K562 (cell line): ENCODE data around the gene RORB. TPM values are rescaled to one million over a fixed set of nuclear protein-coding genes. Genes with fewer than 3 reads are reported as not detected.

Experiments
- ATAC-seq: fragments of 200-7000 bp; cut with Tn5 transposase; 3 replicates; pipeline ENCODE4 v1.9.1; 2020; ENCODE audit warnings: moderate library complexity
- BruUV-seq: library from RNA; stranded (reverse); fragments of 400-500 nt; replicated peaks from 2 replicates; lab custom pipeline; 2021; lab: Mats Ljungman, UMichigan
- CTCF ChIA-PET: fragments of 300-600 bp; formaldehyde crosslinking; extraction: SDS; loops from one replicate; lab custom pipeline; 2021; ENCODE audit warnings: low intra/inter-chr PET ratio; lab: Yijun Ruan, JAX
- POLR2A ChIA-PET: fragments of 300-600, 350-650 bp; sonication (Branson Sonifier 250); formaldehyde crosslinking; extraction: SDS; loops from one replicate; lab custom pipeline; 2021; ENCODE audit warnings: antibody characterized with exemption, inconsistent platforms; lab: Yijun Ruan, JAX
- DNase-seq, 4 experiments: peaks; one replicate each; pipeline versions ENCODE4 v3.0.0 to v3.0.0-alpha.2; 2011 to 2018; ENCODE audit warnings: low spot score in 3 of 4, mixed read lengths in 3 of 4; ENCODE audit errors: extremely low read depth in 1 of 4
- FAIRE-seq: peaks from 2 replicates; lab custom pipeline; 2011; peaks lifted over from hg19 to GRCh38; lab: Jason Lieb, UNC
- H2AFZ ChIP-seq: 2 replicates; pipeline ENCODE4 v1.6.0; 2011; ENCODE audit warnings: low read depth, low read length, control low read depth, inconsistent platforms
- H3K27ac ChIP-seq: fragments of 200-600 bp; 3 replicates; pipeline ENCODE4 v1.8.0; 2011; ENCODE audit warnings: low read depth, mild to moderate bottlenecking, control low read depth, inconsistent platforms, low read length, moderate library complexity, mixed read lengths; ENCODE audit errors: extremely low read depth
- H3K27me3 ChIP-seq, 2 experiments: fragments of 300-600 bp in 1 of 2; 2 replicates in 1 of 2; 3 replicates in 1 of 2; pipeline versions ENCODE4 v1.6.0 to v1.8.0; 2011; ENCODE audit warnings: inconsistent platforms in 2 of 2, low read length in 2 of 2, mild to moderate bottlenecking in 1 of 2, mixed read lengths in 1 of 2, moderate library complexity in 1 of 2; ENCODE audit not compliant: control insufficient read depth in 2 of 2, insufficient read depth in 2 of 2
- H3K36me3 ChIP-seq: fragments of 300-600 bp; 3 replicates; pipeline ENCODE4 v1.8.0; 2011; ENCODE audit warnings: mild to moderate bottlenecking, low read length, inconsistent platforms; ENCODE audit not compliant: control insufficient read depth, insufficient read depth
- H3K4me1 ChIP-seq, 2 experiments: fragments of 200-600 bp in 1 of 2; replicated peaks in 1 of 2; 2 replicates in 1 of 2; 3 replicates in 1 of 2; pipeline versions ENCODE4 v1.5.1 to v1.8.0; 2011; ENCODE audit warnings: inconsistent platforms in 2 of 2, low read length in 2 of 2, mild to moderate bottlenecking in 1 of 2, mixed read lengths in 1 of 2, moderate library complexity in 1 of 2; ENCODE audit not compliant: control insufficient read depth in 2 of 2, insufficient read depth in 2 of 2
- H3K4me2 ChIP-seq: 2 replicates; pipeline ENCODE4 v1.6.1; 2011; ENCODE audit warnings: low read length, control low read depth, inconsistent platforms, mixed read lengths; ENCODE audit not compliant: insufficient read depth
- H3K4me3 ChIP-seq: fragments of 200-600 bp; sonication (generic), shearing (Covaris generic); 2 replicates; pipeline ENCODE4 v1.5.1; 2016; ENCODE audit warnings: control low read depth, inconsistent platforms
- H3K79me2 ChIP-seq: fragments of 200-600 bp; 3 replicates; pipeline ENCODE4 v1.8.0; 2011; ENCODE audit warnings: low read length, inconsistent platforms; ENCODE audit not compliant: control insufficient read depth, insufficient read depth
- H3K9ac ChIP-seq, 2 experiments: 2 replicates each; pipeline versions ENCODE4 v1.6.0 to v1.6.1; 2011; ENCODE audit warnings: low read depth in 2 of 2, low read length in 2 of 2, control low read depth in 1 of 2, inconsistent platforms in 1 of 2, mild to moderate bottlenecking in 1 of 2, mixed read lengths in 1 of 2; ENCODE audit not compliant: insufficient read depth in 1 of 2
- H3K9me1 ChIP-seq: one replicate; pipeline ENCODE4 v1.6.0; 2011; ENCODE audit warnings: inconsistent platforms, mild to moderate bottlenecking, low read length, moderate library complexity; ENCODE audit not compliant: control insufficient read depth, insufficient read depth
- H3K9me3 ChIP-seq: replicated peaks from 2 replicates; pipeline ENCODE4 v1.5.1; 2011; ENCODE audit warnings: low read depth, low read length, inconsistent platforms; ENCODE audit not compliant: control insufficient read depth, insufficient read depth
- H4K20me1 ChIP-seq: replicated peaks from 2 replicates; pipeline ENCODE4 v1.6.1; 2011; ENCODE audit warnings: low read length, inconsistent platforms, mixed read lengths; ENCODE audit not compliant: control insufficient read depth, insufficient read depth
- ARID4B ChIP-seq: sonication (generic); formaldehyde crosslinking; IDR thresholded peaks from 2 replicates; pipeline ENCODE4 v1.8.0; 2022; ENCODE audit warnings: mild to moderate bottlenecking, missing genetic modification reagents
- CCAR2 ChIP-seq: fragments of 200-400 bp; formaldehyde crosslinking; IDR thresholded peaks from 2 replicates; pipeline ENCODE4 v1.6.1; 2017; ENCODE audit warnings: mild to moderate bottlenecking, low read depth, low read length
- EGR1 ChIP-seq: fragments of 450-650 bp; conservative IDR thresholded peaks from 2 replicates; pipeline ENCODE4 v1.6.1; 2017; ENCODE audit warnings: mild to moderate bottlenecking
- HES1 ChIP-seq: fragments of 450-650 bp; IDR thresholded peaks from 2 replicates; pipeline ENCODE4 v1.6.1; 2016; ENCODE audit warnings: low read depth, mild to moderate bottlenecking, moderate library complexity
- HNRNPL ChIP-seq: fragments of 200-400 bp; formaldehyde crosslinking; IDR thresholded peaks from 2 replicates; pipeline ENCODE4 v1.6.1; 2017; ENCODE audit warnings: low read depth, mild to moderate bottlenecking, low read length
- MLX ChIP-seq, 2 experiments: fragments of 450-650 bp in 1 of 2; sonication (generic) in 1 of 2; formaldehyde crosslinking; conservative IDR thresholded peaks; 2 replicates each; pipeline versions ENCODE4 v1.4.0 to v1.8.1; 2020 to 2022; ENCODE audit warnings: mild to moderate bottlenecking in 1 of 2, missing genetic modification reagents in 1 of 2
- RCOR1 ChIP-seq, 2 experiments: IDR thresholded peaks; 2 replicates each; pipeline ENCODE4 v1.6.1; 2012; ENCODE audit warnings: low read depth in 2 of 2, low read length in 2 of 2, borderline replicate concordance in 1 of 2, improper control_type of control experiment in 1 of 2
- SMARCA4 ChIP-seq: fragments of 450-650 bp; IDR thresholded peaks from 2 replicates; pipeline ENCODE4 v1.6.1; 2016
- SMARCC2 ChIP-seq: fragments of 450-650 bp; IDR thresholded peaks from 2 replicates; pipeline ENCODE4 v1.6.1; 2017; ENCODE audit warnings: antibody characterized with exemption, moderate library complexity, mild to moderate bottlenecking, low read depth
- TFAM ChIP-seq: fragments of 250-450 bp; sonication (Bioruptor Pico); conservative IDR thresholded peaks from 2 replicates; pipeline ENCODE4 v1.5.0; 2021; ENCODE audit warnings: mild to moderate bottlenecking, moderate library complexity
- ZC3H11A ChIP-seq: IDR thresholded peaks from 2 replicates; pipeline ENCODE4 v1.6.1; 2012; ENCODE audit warnings: low read depth, low read length, improper control_type of control experiment
- ZFP36 ChIP-seq: fragments of 150-350 bp; IDR thresholded peaks from 2 replicates; pipeline ENCODE4 v1.6.1; 2018; ENCODE audit warnings: low read length, low read depth; ENCODE audit not compliant: partially characterized antibody
- ZNF134 ChIP-seq: fragments of 250-450 bp; sonication (Bioruptor Pico); conservative IDR thresholded peaks from 2 replicates; pipeline ENCODE4 v1.4.0; 2020
- WGBS: fragments of 100-300 bp; shearing (Covaris generic); methylation state at CpG from one replicate; pipeline ENCODE4 v1.1.6; 2016; ENCODE audit warnings: low coverage, mixed read lengths; ENCODE audit not compliant: insufficient coverage; ENCODE audit errors: missing lambda C conversion rate; 5-methylcytosine and 5-hydroxymethylcytosine counted together
- in situ Hi-C: fragments of 300-500 bp; cut with MboI; formaldehyde crosslinking; loops from 4 replicates; pipeline ENCODE4 v1.15.0; 2018; ENCODE audit warnings: inconsistent platforms, mixed read lengths
- intact Hi-C: fragments of 100-400 bp; cut with micrococcal nuclease; formaldehyde crosslinking; loops from 2 replicates; pipeline ENCODE4 v1.14.2; 2022
- polyA plus RNA-seq, 8 experiments: library from polyadenylated mRNA; depleted of rRNA in 4 of 8; stranded (reverse) in 5 of 8; unstranded in 3 of 8; fragments of >200 nt; fragmentation: Nextera tagmentation in 2 of 8; fragmentation: Illumina TruSeq in 1 of 8; extraction: Ambion mirVana in 2 of 8; extraction: Trizol in 1 of 8; gene quantifications; 2 replicates each; pipeline versions ENCODE4 v1.2.1 to v1.2.3, GENCODE V29; 2011 to 2014; ENCODE audit warnings: inconsistent platforms in 1 of 8, missing spikeins in 1 of 8
- total RNA-seq, 7 experiments: library from RNA; depleted of rRNA in 6 of 7; stranded (reverse); fragments of >200 nt in 6 of 7; fragmentation: Illumina TruSeq in 2 of 7; extraction: Trizol in 2 of 7; gene quantifications; 2 replicates each; pipeline versions ENCODE4 v1.2.1 to v1.2.3, GENCODE V29; 2011 to 2021; ENCODE audit warnings: low replicate concordance in 1 of 7

The RORB gene
- total and polyA plus RNA-seq, 9 of the 15 experiments (the other 6 are each of a cell fraction or from before 2014, with no cell fraction given): not detected

- CTCF ChIA-PET: no interaction called here
- Histone ChIP-seq H3K4me3 (no peak overlapping the region), H2AFZ (no peak overlapping the region), H3K9ac (no peak overlapping the region), H3K36me3 (no peaks in the 10 kb centered on the region), H3K9me3 (no peaks in the 10 kb centered on the region), H4K20me1 (no peaks in the 10 kb centered on the region), H3K4me2 (no peak overlapping the region), H3K79me2 (no peaks in the 10 kb centered on the region), H3K4me1 (no peaks in the 10 kb centered on the region), H3K27ac (no peak overlapping the region)
- no peak for ATAC-seq
- FAIRE-seq: no peak
- DNase-seq: no peak
- POLR2A ChIA-PET: no interaction called here
- WGBS: 0% methylated on average over 2 of the region's 2 CpGs
- no peak for TF ChIP-seq HES1
- TF ChIP-seq RCOR1 (IDR thresholded peaks at IDR 0.05; ENCODE audit: borderline replicate concordance in 1 of 2, low read depth in 2 of 2, low read length in 2 of 2): no peak
- TF ChIP-seq MLX (CRISPR knock-in tag; conservative IDR thresholded peaks at IDR 0.05): no peak
- TF ChIP-seq CCAR2: no peak
- no peak for TF ChIP-seq EGR1
- TF ChIP-seq HNRNPL: no peak
- no peak for TF ChIP-seq SMARCC2
- no peak for TF ChIP-seq ARID4B (CRISPR knock-in tag)
- no peak for TF ChIP-seq ZC3H11A
- TF ChIP-seq ZFP36: no peak
- no peak for TF ChIP-seq ZNF134 (CRISPR knock-in tag)
- no peak for TF ChIP-seq TFAM (CRISPR knock-in tag)
- no peak for TF ChIP-seq SMARCA4
- TF ChIP-seq, all 486 proteins: peak for 0
- intact Hi-C loops (no loop called here), in situ Hi-C loops (no loop called here)
- Histone ChIP-seq H3K9me1 (no peaks in the 10 kb centered on the region), H3K27me3 (no peaks in the 10 kb centered on the region)
- BruUV-seq: no TSS peak
Measured at GRCh38 chr9:74449060-74449459, 48.1 kb upstream of the RORB start.
